SJSA1 (cell line): Measurements from ENCODE around the gene TBCD. TPM values are rescaled to one million over a fixed set of nuclear protein-coding genes. Genes with fewer than 3 reads are reported as not detected.
"Not testable (repeated sequence)": the region's sequence is repeated elsewhere in the genome, so short reads cannot be mapped to it uniquely, and the experiment has no call there.

ENCODE experiments used
- DNase-seq, 2 experiments: peaks; one replicate each; pipeline ENCODE4 v3.0.0-alpha.2; 2015 to 2020; ENCODE audit warnings: low spot score in 2 of 2, low read depth in 1 of 2
- H3K27ac ChIP-seq: fragments of 250-450 bp; sonication (Bioruptor Pico); 2 replicates; pipeline ENCODE4 v1.5.1; 2020; ENCODE audit warnings: mild to moderate bottlenecking, moderate library complexity
- H3K27me3 ChIP-seq: fragments of 250-450 bp; sonication (Bioruptor Pico); replicated peaks from 2 replicates; pipeline ENCODE4 v1.5.1; 2020; ENCODE audit warnings: mild to moderate bottlenecking, moderate library complexity
- H3K36me3 ChIP-seq: fragments of 250-450 bp; sonication (Bioruptor Pico); 2 replicates; pipeline ENCODE4 v1.5.1; 2020; ENCODE audit warnings: mild to moderate bottlenecking
- H3K4me1 ChIP-seq: fragments of 250-450 bp; sonication (Bioruptor Pico); replicated peaks from 2 replicates; pipeline ENCODE4 v1.6.1; 2021; ENCODE audit warnings: mild to moderate bottlenecking
- H3K4me3 ChIP-seq: fragments of 250-450 bp; sonication (Bioruptor Pico); 2 replicates; pipeline ENCODE4 v1.5.1; 2020; ENCODE audit warnings: mild to moderate bottlenecking
- H3K9me3 ChIP-seq: fragments of 250-450 bp; sonication (Bioruptor Pico); replicated peaks from 2 replicates; pipeline ENCODE4 v1.5.1; 2020; ENCODE audit warnings: mild to moderate bottlenecking
- total RNA-seq: library from RNA; depleted of rRNA; stranded (reverse); fragments of >200 nt; shearing (Covaris generic); gene quantifications from 2 replicates; pipeline ENCODE4 v1.2.3, GENCODE V29; 2014

TBCD gene
- total RNA-seq, 1 experiment from 2014 or later: 39.4 TPM

DNA sequence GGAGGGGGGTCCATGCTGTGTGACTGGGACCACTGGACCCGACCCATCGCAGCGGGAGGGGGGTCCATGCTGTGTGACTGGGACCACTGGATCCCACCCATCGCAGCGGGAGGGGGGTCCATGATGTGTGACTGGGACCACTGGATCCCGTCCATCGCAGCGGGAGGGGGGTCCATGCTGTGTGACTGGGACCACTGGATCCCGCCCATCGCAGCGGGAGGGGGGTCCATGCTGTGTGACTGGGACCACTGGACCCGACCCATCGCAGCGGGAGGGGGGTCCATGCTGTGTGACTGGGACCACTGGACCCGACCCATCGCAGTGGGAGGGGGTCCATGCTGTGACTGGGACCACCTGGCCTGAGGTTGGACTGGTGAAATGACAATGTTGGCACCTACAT lies 33.7 kb downstream of the TBCD start:
- H3K36me3 ChIP-seq: peaks cover 39% of the 10 kb centered on the region
- not testable (repeated sequence) for H3K27me3 ChIP-seq, H3K9me3 ChIP-seq, H3K27ac ChIP-seq, H3K4me3 ChIP-seq, DNase-seq, H3K4me1 ChIP-seq

DNA sequence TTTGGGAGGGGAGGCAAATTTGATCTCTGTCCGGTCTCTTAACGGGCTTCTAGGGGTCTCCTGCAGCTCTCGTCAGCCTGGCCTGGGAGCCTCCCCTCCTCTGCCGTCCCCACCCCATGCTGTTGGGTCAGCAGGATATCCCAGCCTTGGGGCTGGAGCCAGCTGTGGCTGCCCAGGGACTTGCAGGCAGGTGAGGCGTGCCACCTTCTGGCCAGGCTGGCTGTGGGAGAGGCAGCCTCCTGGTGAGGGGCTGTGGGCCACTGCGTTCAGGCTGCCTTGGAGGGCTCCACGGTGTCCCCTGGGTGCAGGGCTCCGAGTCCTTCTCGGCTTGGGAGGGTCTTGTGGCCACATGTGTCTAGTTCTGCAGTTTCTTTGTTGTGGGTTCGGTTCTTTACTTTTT lies 34.6 kb downstream of the TBCD start:
- Histone ChIP-seq H3K36me3 (peaks cover 38% of the 10 kb centered on the region), H3K4me3 (no peak overlapping the region), H3K9me3 (no peaks in the 10 kb centered on the region), H3K27ac (no peak overlapping the region), H3K4me1 (peaks cover 4% of the 10 kb centered on the region), H3K27me3 (no peaks in the 10 kb centered on the region)
- DNase-seq: no peak

DNA sequence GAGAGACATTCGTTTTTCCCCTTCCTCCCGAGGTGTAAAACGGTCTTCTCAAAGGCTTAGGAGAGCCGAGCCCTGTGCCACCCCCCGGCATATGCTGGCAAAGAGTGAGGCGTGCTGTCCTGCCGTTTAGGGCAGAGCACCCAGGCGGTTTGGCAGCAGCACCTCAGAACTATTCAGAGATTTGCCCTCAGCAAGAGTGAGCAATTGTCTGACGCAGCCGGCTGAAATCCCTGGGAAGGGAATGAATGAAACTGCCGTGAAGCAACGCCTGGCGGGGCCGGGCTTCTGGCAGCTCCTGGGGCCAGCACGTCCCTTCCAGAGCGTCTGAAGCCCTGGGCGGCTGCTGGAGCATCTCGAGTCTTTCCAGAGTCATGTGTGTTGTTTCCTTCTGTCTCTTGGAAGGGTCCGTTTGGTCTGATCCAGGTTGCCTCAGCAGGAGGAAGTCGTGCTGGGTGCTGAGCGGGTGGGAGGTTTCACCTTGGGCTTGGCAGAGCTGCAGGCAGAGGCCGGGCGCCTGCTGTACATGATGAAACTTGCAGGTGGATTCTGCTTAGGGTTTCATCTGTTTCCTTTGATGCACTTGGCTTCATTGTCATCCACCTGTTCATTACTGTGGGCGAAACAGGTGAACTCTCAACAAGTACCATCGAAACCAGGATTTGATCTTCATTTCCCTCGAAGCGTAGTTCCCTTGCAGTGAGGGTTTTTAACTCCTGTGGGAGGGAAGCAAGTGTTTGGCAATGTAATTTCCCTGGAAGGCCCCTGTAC lies 35.4 kb downstream of the TBCD start:
- Histone ChIP-seq H3K4me1 (peaks cover 10% of the 10 kb centered on the region), H3K9me3 (no peaks in the 10 kb centered on the region), H3K4me3 (no peak overlapping the region), H3K27me3 (no peaks in the 10 kb centered on the region), H3K27ac (no peak overlapping the region), H3K36me3 (peaks cover 30% of the 10 kb centered on the region)
- no peak for DNase-seq

DNA sequence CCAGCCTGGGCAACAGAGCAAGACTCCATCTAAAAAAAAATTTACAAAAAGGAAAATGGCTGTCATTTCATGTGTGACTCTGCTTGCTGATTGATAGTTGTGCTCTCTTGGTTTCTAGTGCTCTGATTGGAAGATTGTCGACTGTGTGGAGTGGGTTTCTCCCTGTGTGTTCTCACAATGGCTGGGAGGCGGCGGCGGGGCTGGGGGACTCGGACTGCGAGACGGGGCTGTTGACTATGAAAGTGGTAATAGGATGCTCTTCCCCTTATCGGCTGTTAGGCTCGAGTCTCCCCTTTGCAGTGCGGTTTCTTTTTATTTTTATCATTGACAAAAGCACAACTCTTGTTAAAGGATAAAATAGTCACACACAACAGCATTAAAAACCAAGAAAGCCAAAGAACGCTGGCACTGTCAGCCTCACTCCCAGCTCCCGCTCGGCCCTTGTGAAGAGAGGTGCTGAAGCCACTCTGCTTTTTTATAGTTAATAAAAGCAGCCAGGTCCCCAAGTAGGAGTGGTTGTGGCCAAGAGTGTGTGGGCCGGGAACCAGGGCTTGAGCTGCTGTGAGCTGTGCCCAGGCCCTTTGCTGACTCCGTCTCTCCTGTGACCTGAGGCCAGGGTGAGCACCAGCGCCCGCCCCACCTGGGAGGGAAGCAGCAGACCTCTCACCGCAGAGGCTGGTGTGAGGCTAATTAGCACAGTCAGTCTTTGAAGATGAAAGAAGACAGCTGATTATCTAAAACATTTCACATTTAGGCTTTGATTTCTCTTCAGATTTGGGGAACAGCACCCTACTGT lies 36.5 kb downstream of the TBCD start:
- DNase-seq: no peak
- no peaks in the 10 kb centered on the region for H3K27me3 ChIP-seq
- H3K9me3 ChIP-seq: no peaks in the 10 kb centered on the region
- H3K4me1 ChIP-seq: peaks cover 10% of the 10 kb centered on the region
- H3K4me3 ChIP-seq: no peak overlapping the region
- H3K36me3 ChIP-seq: peaks cover 20% of the 10 kb centered on the region
- H3K27ac ChIP-seq: no peak overlapping the region

DNA sequence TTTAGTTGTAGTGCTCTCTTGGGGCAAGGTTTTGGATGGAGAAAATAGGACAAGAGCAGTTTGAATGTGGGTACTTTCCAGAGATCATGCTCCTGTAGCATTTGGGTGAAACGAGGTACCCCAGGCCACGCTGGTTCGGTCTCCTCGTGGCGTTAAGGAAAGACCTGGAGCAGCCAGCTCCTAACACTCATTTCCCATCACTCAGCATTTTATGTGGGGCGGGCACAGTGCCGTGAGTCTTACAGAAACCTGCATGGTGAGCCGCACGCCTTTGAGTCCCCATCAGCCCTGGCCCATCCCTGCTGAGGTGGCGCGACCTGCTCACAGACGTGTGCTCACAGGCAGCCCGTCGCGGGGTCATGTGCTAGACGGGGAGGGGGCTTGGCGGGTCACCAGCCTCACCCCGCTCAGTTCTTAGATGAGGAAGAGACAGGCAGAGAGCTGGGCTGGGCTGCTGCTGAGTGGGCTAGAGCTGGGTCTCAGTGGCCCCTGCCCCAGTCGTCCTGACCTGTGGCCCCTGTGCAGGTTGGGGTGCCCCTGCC lies 37.3 kb downstream of the TBCD start:
- no peaks in the 10 kb centered on the region for H3K27me3 ChIP-seq
- peaks cover 10% of the 10 kb centered on the region for H3K4me1 ChIP-seq
- peaks cover 19% of the 10 kb centered on the region for H3K36me3 ChIP-seq
- H3K9me3 ChIP-seq: no peaks in the 10 kb centered on the region
- H3K27ac ChIP-seq: no peak overlapping the region
- H3K4me3 ChIP-seq: no peak overlapping the region
- no peak for DNase-seq

DNA sequence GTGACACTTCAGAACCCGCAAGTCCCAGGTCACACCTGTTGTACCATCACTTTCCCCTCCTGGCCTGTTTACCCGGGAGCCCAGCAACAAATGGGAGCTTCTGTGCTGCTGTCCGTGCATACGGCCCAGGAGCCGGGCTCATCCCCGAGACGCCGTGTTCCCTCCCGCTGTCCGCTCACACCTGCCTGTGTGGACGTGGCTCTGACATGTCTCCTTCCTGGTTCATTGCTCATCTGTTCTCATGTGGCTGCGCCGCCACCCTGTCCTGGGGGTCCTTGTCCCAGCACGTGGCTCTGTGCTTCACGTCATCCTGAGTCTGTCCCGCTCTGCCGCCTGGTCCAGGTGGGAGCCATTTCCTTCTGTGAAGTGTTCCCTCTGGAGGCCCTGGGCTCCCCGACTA lies 37.9 kb downstream of the TBCD start:
- no peaks in the 10 kb centered on the region for H3K27me3 ChIP-seq
- H3K36me3 ChIP-seq: peaks cover 18% of the 10 kb centered on the region
- no peak for DNase-seq
- H3K4me3 ChIP-seq: no peak overlapping the region
- H3K27ac ChIP-seq: no peak overlapping the region
- H3K4me1 ChIP-seq: peaks cover 10% of the 10 kb centered on the region
- H3K9me3 ChIP-seq: no peaks in the 10 kb centered on the region

DNA sequence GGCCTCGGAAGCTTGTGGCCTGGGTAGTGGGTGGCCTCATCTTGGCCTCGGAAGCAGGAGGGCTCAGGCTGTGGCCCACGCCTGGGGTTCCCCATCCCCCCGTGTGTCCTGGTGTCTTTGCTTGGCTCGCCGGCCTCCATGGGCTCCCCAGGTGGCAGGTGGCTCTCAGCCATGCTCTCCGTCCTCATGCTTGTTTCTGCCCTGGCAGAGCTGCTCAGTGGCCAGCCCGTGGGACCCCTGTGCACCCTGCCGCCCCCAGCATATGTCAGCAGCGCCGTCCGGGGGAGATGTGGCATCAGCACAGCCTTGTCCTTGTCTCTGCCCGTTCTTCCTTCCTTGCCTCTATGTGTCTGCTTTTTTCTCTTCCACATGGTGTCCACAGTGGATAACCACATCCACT lies 38.5 kb downstream of the TBCD start:
- peaks cover 10% of the 10 kb centered on the region for H3K4me1 ChIP-seq
- H3K9me3 ChIP-seq: no peaks in the 10 kb centered on the region
- H3K27me3 ChIP-seq: no peaks in the 10 kb centered on the region
- H3K36me3 ChIP-seq: peaks cover 24% of the 10 kb centered on the region
- H3K27ac ChIP-seq: no peak overlapping the region
- no peak for DNase-seq
- no peak overlapping the region for H3K4me3 ChIP-seq

DNA sequence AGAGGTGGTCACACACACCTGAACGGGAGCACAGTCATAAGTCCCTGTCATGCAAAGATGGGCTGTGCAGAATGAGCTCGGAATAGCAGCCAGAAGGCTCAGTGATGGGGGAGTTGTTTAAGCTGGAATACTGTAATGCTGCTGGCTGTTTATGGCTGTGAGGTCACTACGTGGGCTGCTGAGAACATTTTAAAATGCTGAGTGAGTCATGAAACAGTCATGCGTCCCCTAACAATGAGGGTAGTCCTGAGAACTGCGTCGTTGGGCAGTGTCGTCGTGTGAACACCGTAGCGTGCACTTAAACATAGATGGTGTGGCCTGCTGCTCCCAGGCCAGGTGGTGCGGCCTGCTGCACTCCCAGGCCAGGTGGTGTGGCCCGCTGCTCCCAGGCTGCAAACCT lies 39.7 kb downstream of the TBCD start:
- Histone ChIP-seq H3K4me1 (peaks cover 10% of the 10 kb centered on the region), H3K36me3 (peaks cover 26% of the 10 kb centered on the region), H3K4me3 (no peak overlapping the region), H3K27me3 (no peaks in the 10 kb centered on the region), H3K9me3 (no peaks in the 10 kb centered on the region), H3K27ac (peak overlapping the region; percentile 35)
- DNase-seq: peak; percentile 80 to 89

DNA sequence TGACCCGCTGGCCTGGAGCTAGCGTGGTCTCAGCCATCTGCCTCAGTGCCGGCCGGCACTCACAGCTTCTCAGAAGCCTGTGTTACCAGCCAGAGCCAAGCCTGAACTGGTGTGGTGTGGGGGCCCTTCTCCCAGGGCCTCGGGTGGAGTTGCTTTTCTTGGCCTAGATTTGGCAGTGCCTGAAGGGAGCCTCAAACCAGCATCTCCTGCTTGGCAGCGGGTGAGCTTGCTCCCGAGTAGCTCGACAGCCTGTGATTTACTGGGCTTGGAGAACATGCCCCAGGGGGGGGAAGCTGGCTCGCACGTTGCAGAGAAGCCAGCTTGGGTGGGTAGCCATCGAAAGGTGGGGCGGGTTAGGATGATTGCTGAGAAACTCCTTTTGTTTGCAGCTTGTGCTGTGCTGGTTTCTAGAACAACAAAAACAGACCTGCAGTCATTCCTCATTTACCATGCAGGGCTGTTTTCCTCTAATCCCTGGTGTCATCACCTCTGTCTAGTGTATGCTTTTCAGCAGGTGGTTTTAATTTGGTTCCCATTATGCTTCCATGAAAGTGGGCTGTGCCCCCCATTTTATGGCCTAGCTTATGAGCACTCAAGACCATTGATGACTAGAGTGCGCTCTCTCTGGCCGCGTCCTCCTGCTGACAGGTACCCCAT lies 42.2 kb downstream of the TBCD start:
- peaks cover 10% of the 10 kb centered on the region for H3K4me1 ChIP-seq
- H3K36me3 ChIP-seq: peaks cover 28% of the 10 kb centered on the region
- DNase-seq: no peak
- no peak overlapping the region for H3K27ac ChIP-seq
- H3K4me3 ChIP-seq: no peak overlapping the region
- no peaks in the 10 kb centered on the region for H3K27me3 ChIP-seq
- H3K9me3 ChIP-seq: no peaks in the 10 kb centered on the region

DNA sequence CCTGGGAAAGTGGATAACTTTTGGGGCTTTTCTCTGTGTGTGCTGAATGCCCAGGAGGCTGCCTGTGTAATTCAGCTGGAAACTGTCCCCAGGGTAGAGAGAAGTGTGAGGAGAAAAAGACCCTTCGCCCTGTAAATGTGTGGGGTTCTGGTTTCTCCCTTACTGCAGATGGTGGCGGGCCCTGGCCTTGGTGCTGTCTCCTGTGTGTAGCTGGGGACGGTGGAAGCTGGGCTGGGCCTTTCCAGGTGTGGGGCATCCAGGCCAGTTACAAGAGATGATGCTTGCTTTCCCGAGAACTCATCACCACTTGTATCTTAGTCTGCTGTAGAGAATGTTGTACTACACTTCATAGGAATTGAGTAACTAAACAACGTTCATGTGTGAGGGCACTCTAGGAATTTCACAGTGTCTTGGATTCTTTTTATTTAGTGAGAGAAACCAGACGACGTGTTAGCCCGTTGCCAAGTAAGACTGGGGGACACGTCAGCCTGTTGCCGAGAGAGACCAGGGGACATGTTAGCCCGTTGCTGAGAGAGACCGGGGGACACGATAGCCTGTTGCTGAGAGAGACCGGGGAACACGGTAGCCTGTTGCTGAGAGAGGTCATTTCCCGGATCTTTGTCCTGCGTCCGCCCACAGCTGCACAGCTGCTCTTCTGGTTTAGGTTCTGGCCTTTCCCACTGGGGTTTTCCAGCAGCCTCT lies 43.1 kb downstream of the TBCD start:
- DNase-seq: no peak
- Histone ChIP-seq H3K27ac (no peak overlapping the region), H3K27me3 (no peaks in the 10 kb centered on the region)

DNA sequence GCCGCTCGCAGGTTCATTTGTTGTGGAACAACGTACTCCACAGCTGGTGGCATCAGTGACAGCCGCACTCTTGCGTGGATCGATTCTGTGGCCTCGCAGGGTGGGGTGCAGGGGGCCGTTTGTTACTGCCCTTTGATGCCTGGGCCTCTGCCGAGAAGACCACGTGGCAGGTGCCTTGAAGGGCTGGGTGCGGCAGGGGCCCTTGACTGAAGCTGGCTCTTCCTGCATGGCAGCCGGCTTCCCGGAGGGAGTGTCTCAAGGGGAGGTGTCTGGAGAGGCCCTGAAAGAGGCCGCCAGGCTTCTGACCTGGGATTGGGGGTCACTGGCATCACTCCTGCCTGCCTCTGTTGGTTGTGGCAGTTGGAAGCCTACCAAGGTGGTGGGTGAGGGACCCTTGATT lies 43.8 kb downstream of the TBCD start:
- H3K36me3 ChIP-seq: peaks cover 37% of the 10 kb centered on the region
- no peak overlapping the region for H3K4me3 ChIP-seq
- no peak for DNase-seq
- no peaks in the 10 kb centered on the region for H3K9me3 ChIP-seq
- H3K27ac ChIP-seq: no peak overlapping the region
- peaks cover 10% of the 10 kb centered on the region for H3K4me1 ChIP-seq
- no peaks in the 10 kb centered on the region for H3K27me3 ChIP-seq

More for the DNA sequence above, 43.1 kb downstream of the TBCD start:
- no peak overlapping the region for H3K4me3 ChIP-seq
- peaks cover 10% of the 10 kb centered on the region for H3K4me1 ChIP-seq
- peaks cover 31% of the 10 kb centered on the region for H3K36me3 ChIP-seq
- H3K9me3 ChIP-seq: no peaks in the 10 kb centered on the region

DNA sequence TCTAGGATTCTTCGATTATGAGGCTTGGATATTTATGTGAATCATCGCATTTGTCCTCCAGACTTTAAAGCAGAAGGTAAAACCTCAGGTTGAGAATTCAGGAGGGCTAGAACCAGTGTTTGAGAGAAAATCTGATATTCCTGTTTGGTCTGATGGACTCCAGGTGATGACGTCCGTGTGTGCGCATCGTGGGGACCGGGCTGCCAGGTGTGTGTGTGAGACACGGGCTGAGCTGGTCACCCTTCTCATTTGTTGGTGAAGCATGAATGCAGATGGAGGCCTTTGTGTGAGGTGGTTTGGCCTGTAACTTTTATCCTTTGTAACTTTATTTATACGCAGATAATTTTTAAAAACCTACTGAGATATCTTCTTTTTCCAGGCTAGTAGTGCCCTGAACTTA lies 45.2 kb downstream of the TBCD start:
- no peak for DNase-seq
- Histone ChIP-seq H3K27ac (no peak overlapping the region), H3K27me3 (no peaks in the 10 kb centered on the region), H3K4me3 (no peak overlapping the region), H3K9me3 (no peaks in the 10 kb centered on the region), H3K4me1 (peaks cover under 1% of the 10 kb centered on the region; the same call in 1 of the 2 replicates), H3K36me3 (peaks cover 39% of the 10 kb centered on the region)

DNA sequence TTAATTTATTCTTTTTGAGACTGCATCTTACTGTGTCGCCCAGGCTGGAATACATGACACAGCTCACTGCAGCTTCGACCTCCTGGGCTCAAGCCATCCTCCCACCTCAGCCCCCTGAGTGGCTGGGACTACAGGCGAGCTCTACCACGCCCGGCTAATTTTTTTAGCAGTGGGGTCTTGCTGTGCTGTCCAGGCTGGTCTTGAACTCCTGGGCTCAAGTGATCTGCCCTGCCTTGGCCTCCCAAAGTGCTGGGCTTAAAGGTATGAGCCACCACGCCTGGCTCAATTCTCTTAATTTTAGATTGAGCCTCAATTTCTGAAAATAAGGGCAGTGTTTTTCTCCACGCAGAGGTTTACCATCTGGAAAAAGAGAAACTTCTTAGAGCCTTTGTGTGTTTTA lies 46.9 kb downstream of the TBCD start:
- DNase-seq: no peak
- peaks cover 5% of the 10 kb centered on the region; the same call in 1 of the 2 replicates for H3K4me1 ChIP-seq
- no peak overlapping the region for H3K27ac ChIP-seq
- H3K36me3 ChIP-seq: peaks cover 35% of the 10 kb centered on the region
- H3K9me3 ChIP-seq: no peaks in the 10 kb centered on the region
- H3K4me3 ChIP-seq: no peak overlapping the region
- no peaks in the 10 kb centered on the region for H3K27me3 ChIP-seq
